HG02798 (cell line): ENCODE results near the gene RHBDD2.

Experiments used
- ATAC-seq: cut with Tn5 transposase; IDR thresholded peaks from one replicate; pipeline ENCODE4 v1.9.1; 2021; ENCODE audit warnings: mild to moderate bottlenecking; ENCODE audit not compliant: unreplicated experiment, poor library complexity

Gene RHBDD2

DNA sequence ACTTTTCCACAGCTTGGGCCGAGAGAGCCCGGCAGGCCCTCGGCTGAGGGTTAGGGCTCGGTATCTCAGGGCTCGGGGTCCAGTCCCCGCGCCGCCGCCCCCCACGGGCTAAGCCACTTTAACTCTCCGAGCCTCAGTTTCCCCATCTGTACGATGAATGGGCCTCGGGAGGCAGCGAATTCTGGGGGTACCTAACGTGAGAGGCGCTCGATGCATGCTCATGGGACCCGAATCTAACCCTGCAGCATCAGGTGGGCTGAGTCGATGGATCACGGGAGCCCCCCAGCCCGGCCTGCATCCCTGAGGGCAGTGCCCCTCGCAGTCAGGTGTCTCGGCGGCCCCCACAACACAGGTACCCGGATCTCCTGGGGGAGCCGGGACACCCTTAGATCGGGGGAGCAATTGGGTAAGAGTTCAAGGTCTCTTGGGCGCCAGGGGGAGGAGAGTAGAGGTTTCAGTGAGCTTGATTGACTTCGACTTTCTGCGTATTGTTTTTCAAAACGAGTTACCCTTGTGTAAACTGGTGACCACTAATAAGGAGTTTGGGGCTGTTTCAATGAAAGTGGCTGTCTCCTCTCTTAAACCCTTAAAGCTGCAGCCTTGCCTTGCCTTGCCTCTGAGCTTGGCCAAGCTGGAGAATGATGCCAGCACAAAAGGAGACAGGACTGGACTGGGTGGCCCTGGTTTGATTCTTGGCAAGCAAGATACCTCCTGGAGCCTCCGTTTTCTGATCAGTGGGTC, 36.8 kb downstream of the RHBDD2 start:
- ATAC-seq = peak; percentile 1

GRCh38 chr7:75916259-75916658, 37.4 kb downstream of the RHBDD2 start:
- no peak for ATAC-seq

DNA sequence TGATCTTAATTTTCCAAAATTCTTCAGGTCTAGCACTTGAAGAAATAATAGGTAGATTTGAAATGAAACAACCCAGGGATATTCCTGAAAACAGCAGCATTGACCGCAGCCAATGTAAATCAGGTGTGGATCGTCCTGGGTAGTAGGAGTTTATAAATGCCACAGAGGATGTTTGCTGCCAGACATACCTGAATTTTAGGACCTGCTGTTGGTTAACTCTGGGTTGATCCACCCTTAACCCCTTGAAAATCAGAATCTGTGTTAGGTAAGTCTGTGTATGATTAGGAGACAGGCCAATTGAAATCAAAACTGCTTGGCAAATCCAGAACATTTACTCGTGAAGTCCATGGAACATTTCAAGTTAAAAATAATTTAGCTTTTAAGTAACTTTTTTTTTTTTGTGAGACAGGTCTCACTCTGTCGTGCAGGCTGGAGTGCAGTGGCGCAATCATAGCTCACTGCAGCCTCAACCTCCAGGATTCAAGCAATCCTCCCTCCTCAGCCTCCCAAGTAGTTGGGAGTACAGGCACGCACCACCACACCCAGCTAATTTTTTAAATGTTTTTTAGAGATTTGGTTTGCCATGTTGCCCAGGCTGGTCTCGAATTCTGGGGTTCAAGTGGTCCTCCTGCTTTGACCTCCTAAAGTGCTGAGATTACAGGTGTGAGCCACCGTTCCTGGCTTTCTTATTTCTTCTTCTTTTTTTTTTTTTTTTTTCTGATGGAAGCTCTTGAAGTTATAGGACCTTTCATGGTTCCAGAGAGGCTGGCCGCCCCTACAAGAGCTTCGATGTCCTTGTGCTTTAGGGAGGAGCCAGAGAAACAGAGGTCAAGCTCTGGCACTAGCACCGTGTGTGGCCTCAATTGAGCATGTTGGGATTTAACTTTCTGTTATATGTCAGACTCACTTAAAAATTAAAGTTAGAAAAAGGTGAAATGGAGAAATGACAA, 38.1 kb downstream of the RHBDD2 start:
- ATAC-seq = no peak

GRCh38 chr7:75920431-75921161, 41.8 kb downstream of the RHBDD2 start:
- no peak for ATAC-seq

DNA sequence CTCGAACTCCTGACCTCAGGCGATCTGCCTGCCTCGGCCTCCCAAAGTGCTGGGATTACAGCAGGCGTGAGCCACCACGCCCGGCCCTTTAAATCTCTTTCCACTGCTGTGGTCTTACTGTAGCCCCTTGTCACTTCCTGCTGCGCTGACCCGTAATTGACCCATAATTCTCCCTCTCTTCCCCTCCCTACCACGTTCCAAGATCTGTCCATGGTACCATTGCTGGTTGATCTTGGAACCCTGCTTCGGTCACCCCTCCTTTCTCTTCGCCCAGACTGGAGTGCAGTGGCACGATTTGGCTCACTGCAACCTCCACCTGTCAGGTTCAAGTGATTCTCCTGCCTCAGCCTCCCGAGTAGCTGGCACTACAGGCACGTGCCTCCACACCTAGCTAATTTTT, 42.6 kb downstream of the RHBDD2 start:
- no peak for ATAC-seq

- no peak for ATAC-seq
Observed at GRCh38 chr7:75922966-75923603, 44.3 kb downstream of the RHBDD2 start.

GRCh38 chr7:75924256-75924655, 45.4 kb downstream of the RHBDD2 start:
- no peak for ATAC-seq

DNA sequence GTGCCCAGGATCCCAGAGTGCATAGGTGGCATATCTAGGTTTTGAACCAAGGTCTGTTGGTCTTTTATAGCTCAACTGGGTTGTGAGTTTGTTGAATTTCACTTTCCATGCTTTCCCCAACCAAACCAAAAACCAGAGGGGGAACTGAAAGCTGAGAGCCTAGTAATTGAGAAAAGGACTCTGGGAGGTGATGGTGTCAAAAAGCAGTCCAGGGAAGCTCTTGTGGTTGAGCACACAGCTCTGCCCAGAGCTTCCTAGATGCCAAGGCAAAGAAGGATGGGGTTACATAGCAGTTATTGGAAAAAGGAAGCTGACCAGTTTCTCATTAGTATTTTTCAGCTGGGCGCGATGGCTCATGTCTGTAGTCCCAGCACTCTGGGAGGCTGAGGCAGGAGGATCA, 46.1 kb downstream of the RHBDD2 start:
- ATAC-seq = no peak

DNA sequence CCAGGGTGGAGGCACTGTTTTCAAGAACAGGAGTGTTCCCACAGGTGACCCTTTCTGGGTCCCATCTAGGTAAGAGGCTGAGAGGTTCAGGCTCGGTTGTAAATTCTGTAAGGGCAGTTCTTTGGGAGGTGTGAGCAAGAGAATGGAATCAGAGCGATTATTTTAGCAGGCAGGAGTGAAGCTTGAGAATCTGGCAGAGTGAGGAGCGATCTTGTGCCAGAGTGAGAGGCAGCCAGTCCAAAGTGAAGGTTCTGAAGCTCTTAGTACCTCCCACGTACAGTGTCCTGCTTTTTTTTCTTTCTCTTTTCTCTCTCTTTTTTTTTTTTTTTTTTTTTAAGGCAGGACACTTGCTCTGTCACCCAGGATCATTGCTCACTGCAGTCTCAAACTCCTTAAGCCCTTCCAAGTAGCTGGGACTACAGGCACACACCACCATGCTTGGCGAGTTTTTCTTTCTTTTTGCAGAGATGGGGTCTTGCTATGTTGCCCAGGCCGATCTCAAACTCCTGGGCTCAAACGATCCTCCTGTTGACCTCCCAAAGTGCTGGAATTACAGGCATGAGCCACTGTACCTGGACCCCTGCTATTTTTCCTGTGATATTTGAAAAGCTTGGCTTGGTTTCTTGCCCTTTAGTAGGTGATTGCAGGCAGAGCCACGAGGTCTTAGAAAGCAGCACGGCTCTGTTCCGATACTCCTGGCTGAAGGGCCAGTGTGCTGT, 47.0 kb downstream of the RHBDD2 start:
- no peak for ATAC-seq

DNA sequence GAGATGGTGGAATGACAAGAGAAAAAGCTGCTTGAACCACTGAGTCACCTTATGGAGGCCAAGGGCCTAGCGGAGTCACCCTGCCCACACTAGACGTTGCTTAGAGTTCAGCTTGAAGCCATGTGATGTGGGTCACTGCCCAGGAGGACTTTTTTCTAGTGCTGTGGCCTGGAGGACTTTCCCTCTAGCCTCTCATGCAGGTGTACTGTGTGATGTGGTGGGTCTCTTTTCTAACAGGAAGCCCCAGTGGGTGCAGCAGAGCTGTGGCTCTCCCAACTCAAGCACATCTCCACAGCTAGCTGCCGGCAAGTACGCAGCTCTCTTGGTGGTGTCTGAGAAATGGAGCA, 49.7 kb downstream of the RHBDD2 start:
- ATAC-seq = peak; percentile 64

DNA sequence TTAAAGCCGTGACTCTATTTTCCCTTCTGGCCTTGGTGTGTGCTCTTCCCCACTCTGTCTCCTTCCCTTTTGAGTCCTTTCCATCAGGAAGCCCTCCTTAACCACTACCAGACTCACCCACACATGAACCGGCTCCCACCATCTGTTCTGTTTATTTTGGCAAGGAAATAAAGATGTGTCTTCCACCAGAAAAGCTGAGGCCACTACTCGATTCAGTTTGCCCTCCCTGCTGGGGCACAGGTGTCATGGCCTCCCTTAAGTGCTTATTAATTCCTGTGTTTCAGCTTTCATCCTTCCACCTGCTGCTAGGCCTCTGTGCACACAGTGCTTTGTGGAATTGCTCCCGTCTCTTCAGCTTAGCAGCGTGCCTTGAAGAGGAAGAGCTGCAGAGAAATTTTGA, 52.8 kb downstream of the RHBDD2 start:
- no peak for ATAC-seq

GRCh38 chr7:75937958-75938786, 59.3 kb downstream of the RHBDD2 start:
- no peak for ATAC-seq
